Stomach (tissue), 9 donors: ENCODE measurements around the gene NRL. TPM values are rescaled to one million over a fixed set of nuclear protein-coding genes. Genes with fewer than 3 reads are reported as not detected.

Source experiments
- DNase-seq, 2 donors: peaks; one replicate each; pipeline versions ENCODE4 v3.0.0 to v3.0.0-alpha.2; 2013 to 2019
- H3K27ac ChIP-seq, 5 donors: fragments of 200-600 bp in 4 of 5; sonication (generic) in 4 of 5; one replicate each; pipeline ENCODE4 v1.5.1; 2013 to 2019; ENCODE audit warnings: mild to moderate bottlenecking in 1 of 5, moderate library complexity in 1 of 5
- H3K27me3 ChIP-seq, 3 donors: fragments of 200-600 bp; sonication (generic); one replicate each; pipeline ENCODE4 v1.5.1; 2017 to 2019; ENCODE audit warnings: mixed run types in 1 of 3
- H3K36me3 ChIP-seq, 4 donors: fragments of 200-600 bp; sonication (generic); 1 replicate in 3 of 4; 2 replicates in 1 of 4; pipeline ENCODE4 v1.5.1; 2016 to 2019
- H3K4me1 ChIP-seq, 4 donors: fragments of 200-600 bp; sonication (generic); one replicate each; pipeline ENCODE4 v1.5.1; 2016 to 2019
- H3K4me3 ChIP-seq, 4 donors: fragments of 200-600 bp; sonication (generic) in 3 of 4; one replicate each; pipeline ENCODE4 v1.5.1; 2016 to 2019; ENCODE audit warnings: mild to moderate bottlenecking in 1 of 4
- H3K9me3 ChIP-seq, 4 donors: fragments of 200-600 bp; sonication (generic); one replicate each; pipeline ENCODE4 v1.5.1; 2016 to 2019
- CTCF ChIP-seq, 7 experiments: fragments of 450-650 bp in 4 of 7; fragments of 200-600 bp in 3 of 7; sonication (generic) in 3 of 7; IDR thresholded peaks; one replicate each; pipeline ENCODE4 v1.5.1; 2016 to 2019; ENCODE audit warnings: antibody characterized with exemption in 7 of 7, control low read depth in 2 of 7, mild to moderate bottlenecking in 1 of 7
- EP300 ChIP-seq: sonication (generic); formaldehyde crosslinking; IDR thresholded peaks from one replicate; pipeline ENCODE4 v1.6.1; 2017; ENCODE audit warnings: antibody characterized with exemption
- POLR2A ChIP-seq, 4 donors: fragments of 450-650 bp; IDR thresholded peaks; one replicate each; pipeline ENCODE4 v1.6.1; 2016; ENCODE audit warnings: antibody characterized with exemption in 4 of 4, control low read depth in 2 of 4, mild to moderate bottlenecking in 1 of 4, moderate library complexity in 1 of 4
- POLR2AphosphoS5 ChIP-seq, 3 donors: sonication (generic); formaldehyde crosslinking; IDR thresholded peaks; one replicate each; pipeline ENCODE4 v1.6.1; 2016; ENCODE audit warnings: antibody characterized with exemption in 3 of 3
- WGBS, 5 donors: extraction: QIAGEN DNeasy Blood & Tissue Kit in 3 of 5; methylation state at CpG; one replicate each; pipeline versions ENCODE4 v1.1.5 to v1.1.7; 2013 to 2018; 5-methylcytosine and 5-hydroxymethylcytosine counted together
- intact Hi-C: fragments of 100-400 bp; cut with DNase I; formaldehyde crosslinking; loops from one replicate; pipeline ENCODE4 v1.15.1; 2023; ENCODE audit warnings: low total_unique reads
- polyA plus RNA-seq, 3 donors: library from polyadenylated mRNA; stranded (reverse); fragments of 200-250 nt; gene quantifications; one replicate each; pipeline ENCODE4 v1.2.3, GENCODE V29; 2013
- total RNA-seq, 5 donors: library from RNA; depleted of rRNA; stranded (reverse); fragments of >200 nt; gene quantifications; one replicate each; pipeline versions ENCODE4 v1.1.0 to v1.2.3, GENCODE V29; 2014 to 2016
- donor health status: healthy with polysubstance abuse.
- donor health status: Bipolar disorder and iron deficiency.
- donor health status: healthy.

The NRL gene
- total and polyA plus RNA-seq, 8 donors, result 0.92 to 69.2 (median 1.3) TPM; not detected in 1

- intact Hi-C loops, result no loop called here
- H3K9me3 ChIP-seq, result no peaks in the 10 kb centered on the region
- TF ChIP-seq CTCF (IDR thresholded peaks at IDR 0.05), result no peak
- no peak for TF ChIP-seq POLR2AphosphoS5 (IDR thresholded peaks at IDR 0.05)
- no peak for TF ChIP-seq EP300
- TF ChIP-seq POLR2A (IDR thresholded peaks at IDR 0.05), result no peak
- H3K27ac ChIP-seq, result no peak overlapping the region
- WGBS, 5 donors, result 77 to 100% (median 82%) methylated on average over 1 to 7 of the region's 7 CpGs
- peaks cover 0 to 7% (median 0%) of the 10 kb centered on the region in 4 donors for H3K4me1 ChIP-seq
- H3K36me3 ChIP-seq, result no peaks in the 10 kb centered on the region
- H3K4me3 ChIP-seq, result no peak overlapping the region
- DNase-seq, result no peak
- peaks cover 0 to 17% (median 0%) of the 10 kb centered on the region in 3 donors for H3K27me3 ChIP-seq
Observed at GRCh38 chr14:24060984-24061913, 53.5 kb downstream of the NRL start.

GRCh38 chr14:24060443-24060842 lies 54.3 kb downstream of the NRL start:
- WGBS, 5 donors, result 91 to 96% (median 93%) methylated on average over 6 to 10 of the region's 10 CpGs
- no peak for DNase-seq
- no peak overlapping the region for H3K27ac ChIP-seq
- no peaks in the 10 kb centered on the region for H3K36me3 ChIP-seq
- no peaks in the 10 kb centered on the region for H3K9me3 ChIP-seq
- H3K4me3 ChIP-seq, result no peak overlapping the region
- peaks cover 0 to 7% (median 0%) of the 10 kb centered on the region in 4 donors for H3K4me1 ChIP-seq
- H3K27me3 ChIP-seq, result peaks cover 0 to 22% (median 0%) of the 10 kb centered on the region in 3 donors
- intact Hi-C loops, result no loop called here
- TF ChIP-seq POLR2AphosphoS5 (IDR thresholded peaks at IDR 0.05) (no peak), CTCF (IDR thresholded peaks at IDR 0.05) (no peak), EP300 (no peak), POLR2A (IDR thresholded peaks at IDR 0.05) (no peak)

GRCh38 chr14:24059841-24060388 lies 54.8 kb downstream of the NRL start:
- 73 to 95% (median 94%) methylated on average over 16 of the region's 16 CpGs for WGBS, 5 donors
- intact Hi-C loops, result loop anchor here (10.0 kb wide), 1 partner anchor 45 kb away; no protein-coding TSS in a partner anchor
- Histone ChIP-seq H3K4me3 (no peak overlapping the region), H3K4me1 (peaks cover 0 to 7% (median 0%) of the 10 kb centered on the region in 4 donors), H3K27me3 (peaks cover 0 to 27% (median 0%) of the 10 kb centered on the region in 3 donors), H3K36me3 (no peaks in the 10 kb centered on the region), H3K27ac (no peak overlapping the region), H3K9me3 (no peaks in the 10 kb centered on the region)
- no peak for DNase-seq
- TF ChIP-seq EP300, result no peak

- no peak for DNase-seq
- Histone ChIP-seq H3K9me3 (no peaks in the 10 kb centered on the region), H3K4me3 (no peak overlapping the region), H3K27ac (no peak overlapping the region), H3K27me3 (peaks cover 0 to 36% (median under 1%) of the 10 kb centered on the region in 3 donors), H3K4me1 (peaks cover 0 to 7% (median 0%) of the 10 kb centered on the region in 4 donors), H3K36me3 (no peaks in the 10 kb centered on the region)
- intact Hi-C loops, result loop anchor here (10.0 kb wide), 1 partner anchor 46 kb away; no protein-coding TSS in a partner anchor
- TF ChIP-seq POLR2AphosphoS5 (IDR thresholded peaks at IDR 0.05), result no peak
- WGBS, 5 donors, result 85 to 91% (median 88%) methylated on average over 4 to 10 of the region's 10 CpGs
Observed at GRCh38 chr14:24058951-24059475, 55.7 kb downstream of the NRL start.

- 39 to 70% (median 48%) methylated on average over 5 to 7 of the region's 7 CpGs for WGBS, 5 donors
- no peak overlapping the region for H3K27ac ChIP-seq
- TF ChIP-seq POLR2A (IDR thresholded peaks at IDR 0.05) (no peak), CTCF (IDR thresholded peaks at IDR 0.05) (peak in 6 of 7 experiments; percentile 35 to 98 (median 88)), POLR2AphosphoS5 (IDR thresholded peaks at IDR 0.05) (peak in 1 of 3 donors; percentile 75)
- H3K4me1 ChIP-seq, result peaks cover 0 to 7% (median 0%) of the 10 kb centered on the region in 4 donors
- peak; percentile 81 to 93 for DNase-seq
- intact Hi-C loops, result loop anchor here (10.0 kb wide), 1 partner anchor 46 kb away; no protein-coding TSS in a partner anchor
- no peaks in the 10 kb centered on the region for H3K36me3 ChIP-seq
- H3K9me3 ChIP-seq, result no peaks in the 10 kb centered on the region
- peaks cover 0 to 42% (median 6%) of the 10 kb centered on the region in 3 donors for H3K27me3 ChIP-seq
- H3K4me3 ChIP-seq, result no peak overlapping the region
Observed at GRCh38 chr14:24058260-24058950, 56.3 kb downstream of the NRL start.
